NCI-H2196 treated with DMSO at 0.1 percent for 48 hours (cell line): Measurements from ENCODE around the gene KCNA2.

ENCODE experiments used
- DNase-seq: peaks from one replicate; lab custom pipeline; 2025; ENCODE audit not compliant: unreplicated experiment; lab: John Stamatoyannopoulos, UW

The KCNA2 gene

GRCh38 chr1:110603058-110603457, 3.1 kb downstream of the KCNA2 start:
- DNase-seq, result no peak

GRCh38 chr1:110602466-110602865, 3.7 kb downstream of the KCNA2 start:
- DNase-seq, result no peak

- no peak for DNase-seq
These were observed 4.8 kb downstream of the KCNA2 start for GRCh38 chr1:110601332-110601731.

- no peak for DNase-seq
These were observed 5.4 kb downstream of the KCNA2 start for GRCh38 chr1:110600716-110601115.

GRCh38 chr1:110597966-110598365, 8.2 kb downstream of the KCNA2 start:
- no peak for DNase-seq

GRCh38 chr1:110596312-110596711, 9.8 kb downstream of the KCNA2 start:
- no peak for DNase-seq

GRCh38 chr1:110595353-110595710, 10.8 kb downstream of the KCNA2 start:
- DNase-seq, result no peak

GRCh38 chr1:110594456-110595352, 11.5 kb downstream of the KCNA2 start:
- DNase-seq, result peak; percentile 38

GRCh38 chr1:110593902-110594301, 12.3 kb downstream of the KCNA2 start:
- no peak for DNase-seq

- no peak for DNase-seq
These were observed 14.2 kb downstream of the KCNA2 start for GRCh38 chr1:110591956-110592355.

GRCh38 chr1:110588991-110589390, 17.2 kb downstream of the KCNA2 start:
- DNase-seq, result no peak

- DNase-seq, result no peak
These were observed 17.7 kb downstream of the KCNA2 start for GRCh38 chr1:110588486-110588885.

- DNase-seq, result no peak
These were observed 18.3 kb downstream of the KCNA2 start for GRCh38 chr1:110587906-110588305.

- DNase-seq, result no peak
These were observed 20.7 kb downstream of the KCNA2 start for GRCh38 chr1:110585481-110585880.

GRCh38 chr1:110584045-110584444, 22.1 kb downstream of the KCNA2 start:
- no peak for DNase-seq

- no peak for DNase-seq
These were observed 22.7 kb downstream of the KCNA2 start for GRCh38 chr1:110583505-110583904.

GRCh38 chr1:110582378-110582777, 23.8 kb downstream of the KCNA2 start:
- DNase-seq, result no peak

- no peak for DNase-seq
These were observed 24.4 kb downstream of the KCNA2 start for GRCh38 chr1:110581682-110582145.

- no peak for DNase-seq
These were observed 25.9 kb downstream of the KCNA2 start for GRCh38 chr1:110580244-110580643.

GRCh38 chr1:110579460-110579859, 26.7 kb downstream of the KCNA2 start:
- DNase-seq, result no peak

- no peak for DNase-seq
These were observed 29.7 kb downstream of the KCNA2 start for GRCh38 chr1:110576441-110576840.

GRCh38 chr1:110573314-110573713, 32.8 kb downstream of the KCNA2 start:
- no peak for DNase-seq

GRCh38 chr1:110572751-110573150, 33.4 kb downstream of the KCNA2 start:
- DNase-seq, result no peak
